Head of caudate nucleus (tissue), 42 donors: Measurements from ENCODE around the gene TSPAN14.

Source experiments
- DNase-seq, 42 donors: peaks; one replicate each; pipeline versions ENCODE4 v3.0.0 to v3.0.0-alpha.2; 2020 to 2021; ENCODE audit warnings: mixed read lengths in 7 of 42
- intact Hi-C: fragments of 100-400 bp; cut with DNase I; formaldehyde crosslinking; loops from one replicate; pipeline ENCODE4 v1.15.0; 2022

Gene TSPAN14

DNA sequence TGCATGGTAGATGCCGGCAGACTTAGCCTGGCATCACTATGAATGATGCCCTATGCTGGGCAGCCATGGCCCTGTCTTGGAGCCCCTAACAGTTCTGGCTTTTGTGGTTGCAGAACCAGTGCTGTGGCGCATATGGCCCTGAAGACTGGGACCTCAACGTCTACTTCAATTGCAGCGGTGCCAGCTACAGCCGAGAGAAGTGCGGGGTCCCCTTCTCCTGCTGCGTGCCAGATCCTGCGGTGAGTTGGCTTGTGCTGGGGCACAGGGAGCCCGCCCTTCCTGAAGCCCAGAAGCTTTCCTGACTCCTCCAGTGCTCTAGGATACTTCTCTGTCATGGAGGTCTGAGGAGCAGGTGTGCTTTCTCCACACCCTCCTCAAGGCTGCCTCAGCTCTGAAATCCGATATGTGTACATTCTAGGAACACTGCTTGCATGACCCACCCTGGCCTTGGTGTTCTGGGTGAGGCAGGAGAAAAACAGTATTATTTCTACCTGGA is 58.0 kb downstream of the TSPAN14 start:
- peak in 4 of 42 donors; percentile 9 to 32 (median 24) for DNase-seq
- intact Hi-C loops = no loop called here

DNA sequence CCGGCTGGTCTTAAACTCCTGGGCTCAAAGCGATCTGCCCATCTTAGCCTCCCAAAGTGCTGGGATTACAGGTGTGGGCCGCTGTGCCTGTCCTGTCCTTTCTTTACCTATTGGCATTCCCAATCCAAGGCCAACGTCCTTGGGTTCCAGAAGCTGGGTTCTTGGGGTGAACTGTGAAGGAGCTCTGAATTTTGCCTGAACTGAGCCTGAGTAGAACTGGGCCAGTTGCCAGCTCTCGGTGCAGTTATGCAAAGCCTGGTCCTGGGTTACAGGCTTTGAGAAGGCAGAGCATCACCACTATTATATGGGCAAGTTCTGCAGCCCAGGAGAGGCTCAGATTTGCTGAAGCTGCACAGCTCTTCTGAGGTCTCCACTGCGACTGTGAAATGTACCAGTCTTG is 59.0 kb downstream of the TSPAN14 start:
- intact Hi-C loops = no loop called here
- peak in 4 of 42 donors; percentile 18 to 42 (median 30) for DNase-seq

- peak in 2 of 42 donors; percentile 10 to 16 for DNase-seq
- intact Hi-C loops = no loop called here
These were observed 61.4 kb downstream of the TSPAN14 start for GRCh38 chr10:80515511-80515910.

DNA sequence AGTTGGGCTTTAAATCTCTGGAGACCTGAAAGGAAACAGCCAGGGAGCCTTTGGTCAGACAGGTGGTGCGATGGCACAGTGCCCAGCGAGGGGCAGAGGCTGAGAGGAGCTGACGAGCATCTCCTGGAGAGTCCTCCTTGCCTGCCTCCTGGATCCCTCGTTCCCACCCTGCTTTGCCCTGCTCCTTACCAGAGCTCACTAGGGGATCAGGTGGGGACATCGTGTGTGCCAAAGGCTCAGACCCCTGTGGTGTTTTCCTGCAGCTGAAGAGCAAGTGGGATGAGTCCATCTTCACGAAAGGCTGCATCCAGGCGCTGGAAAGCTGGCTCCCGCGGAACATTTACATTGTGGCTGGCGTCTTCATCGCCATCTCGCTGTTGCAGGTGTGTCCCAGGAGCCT is 61.8 kb downstream of the TSPAN14 start:
- peak in 4 of 42 donors; percentile 5 to 22 (median 21) for DNase-seq
- intact Hi-C loops = no loop called here

- DNase-seq = peak in 2 of 42 donors; percentile 20 to 27
- intact Hi-C loops = no loop called here
These were observed 62.5 kb downstream of the TSPAN14 start for GRCh38 chr10:80516506-80517075.

- intact Hi-C loops = no loop called here
- DNase-seq = peak in 3 of 42 donors; percentile 18 to 25 (median 23)
These were observed 63.5 kb downstream of the TSPAN14 start for GRCh38 chr10:80517416-80518142.

DNA sequence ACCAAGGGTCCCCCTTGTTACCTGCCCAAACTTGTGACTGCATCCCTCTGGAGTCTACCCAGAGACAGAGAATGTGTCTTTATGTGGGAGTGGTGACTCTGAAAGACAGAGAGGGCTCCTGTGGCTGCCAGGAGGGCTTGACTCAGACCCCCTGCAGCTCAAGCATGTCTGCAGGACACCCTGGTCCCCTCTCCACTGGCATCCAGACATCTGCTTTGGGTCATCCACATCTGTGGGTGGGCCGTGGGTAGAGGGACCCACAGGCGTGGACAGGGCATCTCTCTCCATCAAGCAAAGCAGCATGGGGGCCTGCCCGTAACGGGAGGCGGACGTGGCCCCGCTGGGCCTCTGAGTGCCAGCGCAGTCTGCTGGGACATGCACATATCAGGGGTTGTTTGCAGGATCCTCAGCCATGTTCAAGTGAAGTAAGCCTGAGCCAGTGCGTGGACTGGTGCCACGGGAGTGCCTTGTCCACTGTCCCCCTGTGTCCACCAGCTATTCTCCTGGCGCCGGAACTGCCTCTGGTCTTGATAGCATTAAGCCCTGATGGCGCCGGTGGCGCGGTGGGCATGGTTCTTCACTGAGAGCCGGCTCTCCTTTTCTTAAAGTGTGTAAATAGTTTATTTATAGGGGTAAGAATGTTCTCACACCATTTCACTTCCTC is 64.2 kb downstream of the TSPAN14 start:
- intact Hi-C loops = no loop called here

DNA sequence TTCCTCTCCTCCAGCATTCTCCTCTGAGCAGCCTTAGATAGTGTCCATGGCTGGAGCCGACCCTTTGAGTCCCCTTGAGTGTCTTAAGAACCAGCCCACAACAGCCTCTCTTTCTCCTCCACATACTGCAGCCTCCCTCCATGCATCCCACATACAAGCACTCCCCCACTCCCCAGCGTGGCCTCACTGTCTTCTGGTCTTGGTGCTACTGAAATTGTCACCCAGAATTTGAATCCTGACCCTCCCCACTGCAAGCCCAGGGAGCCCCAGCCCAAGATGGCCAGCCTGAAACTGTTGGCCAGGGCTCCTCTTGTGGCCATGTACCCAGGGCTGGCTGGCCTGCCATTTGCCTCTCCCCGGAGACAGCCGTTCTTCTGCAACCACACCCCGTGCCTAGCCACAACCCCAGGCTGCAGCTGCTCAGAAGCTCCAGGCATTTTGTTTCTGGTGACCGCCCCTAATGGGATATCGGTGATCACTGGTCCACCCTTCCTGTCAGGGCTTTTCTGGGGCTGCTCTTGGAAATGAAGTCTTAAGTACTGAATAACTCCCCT is 64.8 kb downstream of the TSPAN14 start:
- DNase-seq = no peak
- intact Hi-C loops = no loop called here

More for the DNA sequence above, 64.2 kb downstream of the TSPAN14 start:
- no peak for DNase-seq

DNA sequence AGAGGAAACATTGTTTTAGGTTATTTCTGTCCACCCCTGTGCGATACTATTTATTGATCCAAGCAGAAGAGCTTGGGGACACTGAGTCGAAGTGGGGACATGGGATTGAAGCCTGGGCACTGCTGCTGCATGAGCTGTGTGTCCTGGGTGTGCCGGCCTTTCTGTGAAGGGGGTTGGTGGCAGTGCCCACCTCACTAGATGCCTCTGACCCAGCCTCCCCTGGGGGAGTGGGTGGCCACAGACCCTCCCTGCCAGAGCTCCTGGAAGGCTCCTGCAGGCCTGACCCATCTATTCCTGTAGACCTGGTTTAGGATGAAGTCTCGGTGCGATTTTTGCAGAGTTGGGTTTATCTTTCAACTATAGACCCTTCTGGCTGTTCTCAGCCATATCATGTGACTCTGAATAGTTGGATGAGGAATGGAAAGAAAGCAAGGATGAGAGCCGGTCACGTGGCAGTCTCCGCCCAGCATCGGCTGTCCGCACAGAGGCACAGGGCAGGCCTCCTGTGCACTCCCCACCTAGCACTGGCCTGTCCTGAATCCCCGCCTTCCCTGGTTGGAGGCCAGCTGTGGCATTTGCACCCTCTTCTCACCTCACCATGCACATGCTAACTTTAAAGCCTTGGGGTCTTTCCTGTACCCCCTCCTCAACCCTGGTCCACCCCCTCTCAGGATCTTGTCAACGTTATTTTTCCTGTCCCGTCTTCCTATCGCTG is 66.0 kb downstream of the TSPAN14 start:
- intact Hi-C loops = no loop called here
- no peak for DNase-seq

GRCh38 chr10:80520661-80521470 is 66.8 kb downstream of the TSPAN14 start:
- DNase-seq = peak in 1 of 42 donors; percentile 37
- intact Hi-C loops = no loop called here

GRCh38 chr10:80522756-80523363 is 68.8 kb downstream of the TSPAN14 start:
- DNase-seq = no peak
- intact Hi-C loops = no loop called here

- DNase-seq = no peak
- intact Hi-C loops = no loop called here
These were observed 69.7 kb downstream of the TSPAN14 start for GRCh38 chr10:80523773-80524172.

- intact Hi-C loops = no loop called here
- DNase-seq = no peak
These were observed 70.2 kb downstream of the TSPAN14 start for GRCh38 chr10:80524190-80524909.

- no peak for DNase-seq
- intact Hi-C loops = no loop called here
These were observed 72.1 kb downstream of the TSPAN14 start for GRCh38 chr10:80526218-80526617.

GRCh38 chr10:80526742-80527141 is 72.6 kb downstream of the TSPAN14 start:
- DNase-seq = peak in 16 of 42 donors; percentile 25 to 59 (median 42)
- intact Hi-C loops = no loop called here

- DNase-seq = peak in 3 of 42 donors; percentile 31 to 44 (median 36)
- intact Hi-C loops = no loop called here
These were observed 74.1 kb downstream of the TSPAN14 start for GRCh38 chr10:80528185-80528700.

- no peak for DNase-seq
These were observed 74.8 kb downstream of the TSPAN14 start for GRCh38 chr10:80528901-80529300.

More at GRCh38 chr10:80528901-80529300, 74.8 kb downstream of the TSPAN14 start:
- intact Hi-C loops = no loop called here
